ENCODE measurements around the gene CAMTA1.

CAMTA1 gene

DNA sequence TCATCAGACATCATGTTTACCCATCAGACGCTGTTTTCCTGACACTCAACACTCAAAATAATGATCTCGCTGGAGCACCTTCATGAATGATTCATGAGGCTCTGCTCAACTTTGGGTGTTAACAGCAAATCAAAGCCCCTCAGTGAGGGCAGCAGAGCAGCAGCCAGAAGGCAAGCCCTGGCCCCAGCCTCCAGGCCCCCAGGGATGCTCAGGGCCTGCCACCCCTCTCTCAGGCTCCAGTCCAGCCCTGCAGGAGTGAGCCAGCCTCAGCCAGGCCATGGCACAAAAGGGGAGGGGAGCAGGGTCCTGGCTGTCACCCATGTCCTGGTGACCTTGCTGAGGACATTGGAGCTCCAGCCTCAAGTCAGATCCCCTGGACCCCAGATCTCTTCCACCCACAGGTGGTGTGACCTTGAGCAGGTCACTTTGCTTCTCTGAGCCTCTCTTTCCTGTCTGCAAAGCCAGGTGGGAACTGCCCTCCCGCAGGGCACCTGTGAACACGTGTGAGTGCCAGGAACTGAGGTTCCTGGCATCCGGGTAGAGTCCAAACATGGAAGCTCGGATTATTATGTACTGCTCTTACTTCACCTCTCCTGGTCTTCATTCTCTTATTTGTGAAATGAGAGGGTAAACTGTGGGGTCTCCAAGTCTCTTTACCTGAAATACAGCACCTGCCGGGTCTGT, 824.2 kb downstream of the CAMTA1 start:
- H3K4me1 ChIP-seq (ENCODE audit: low read length) = no peaks in the 10 kb centered on the region
- no peak overlapping the region for H2AFZ ChIP-seq (ENCODE audit: low read length)
- H3K27me3 ChIP-seq (replicated peaks; ENCODE audit: insufficient read depth, low read length) = peaks cover 30% of the 10 kb centered on the region
- H3F3A ChIP-seq (ENCODE audit: insufficient read depth, low read length) = no peaks in the 10 kb centered on the region
- no peak overlapping the region for H3K4me3 ChIP-seq (ENCODE audit: low read length)
- H3K9me3 ChIP-seq (replicated peaks; ENCODE audit: insufficient read depth, low read length) = no peaks in the 10 kb centered on the region
- no peak overlapping the region for H3K9ac ChIP-seq (ENCODE audit: low read length)
- H3K27ac ChIP-seq (ENCODE audit: low read length) = no peak overlapping the region
- DNase-seq = no peak
- no peaks in the 10 kb centered on the region for H3K9me2 ChIP-seq (replicated peaks; ENCODE audit: insufficient read depth, low read length)
- H3K79me2 ChIP-seq (ENCODE audit: low read length) = no peaks in the 10 kb centered on the region
- H3K4me2 ChIP-seq (ENCODE audit: low read depth, low read length) = no peak overlapping the region
- H4K20me1 ChIP-seq (ENCODE audit: insufficient read depth, low read length) = no peaks in the 10 kb centered on the region
- TF ChIP-seq EZH2 (optimal IDR thresholded peaks at IDR 0.05; ENCODE audit: low read depth, low read length) (no peak), EZH2phosphoT487 (IDR thresholded peaks at IDR 0.05; ENCODE audit: low read length) (no peak)
- TF ChIP-seq, protein P1, sequence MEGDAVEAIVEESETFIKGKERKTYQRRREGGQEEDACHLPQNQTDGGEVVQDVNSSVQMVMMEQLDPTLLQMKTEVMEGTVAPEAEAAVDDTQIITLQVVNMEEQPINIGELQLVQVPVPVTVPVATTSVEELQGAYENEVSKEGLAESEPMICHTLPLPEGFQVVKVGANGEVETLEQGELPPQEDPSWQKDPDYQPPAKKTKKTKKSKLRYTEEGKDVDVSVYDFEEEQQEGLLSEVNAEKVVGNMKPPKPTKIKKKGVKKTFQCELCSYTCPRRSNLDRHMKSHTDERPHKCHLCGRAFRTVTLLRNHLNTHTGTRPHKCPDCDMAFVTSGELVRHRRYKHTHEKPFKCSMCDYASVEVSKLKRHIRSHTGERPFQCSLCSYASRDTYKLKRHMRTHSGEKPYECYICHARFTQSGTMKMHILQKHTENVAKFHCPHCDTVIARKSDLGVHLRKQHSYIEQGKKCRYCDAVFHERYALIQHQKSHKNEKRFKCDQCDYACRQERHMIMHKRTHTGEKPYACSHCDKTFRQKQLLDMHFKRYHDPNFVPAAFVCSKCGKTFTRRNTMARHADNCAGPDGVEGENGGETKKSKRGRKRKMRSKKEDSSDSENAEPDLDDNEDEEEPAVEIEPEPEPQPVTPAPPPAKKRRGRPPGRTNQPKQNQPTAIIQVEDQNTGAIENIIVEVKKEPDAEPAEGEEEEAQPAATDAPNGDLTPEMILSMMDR (IDR thresholded peaks at IDR 0.05; ENCODE audit: low read length) = no peak
- H3K36me3 ChIP-seq (replicated peaks; ENCODE audit: insufficient read depth, low read length) = no peaks in the 10 kb centered on the region

DNA sequence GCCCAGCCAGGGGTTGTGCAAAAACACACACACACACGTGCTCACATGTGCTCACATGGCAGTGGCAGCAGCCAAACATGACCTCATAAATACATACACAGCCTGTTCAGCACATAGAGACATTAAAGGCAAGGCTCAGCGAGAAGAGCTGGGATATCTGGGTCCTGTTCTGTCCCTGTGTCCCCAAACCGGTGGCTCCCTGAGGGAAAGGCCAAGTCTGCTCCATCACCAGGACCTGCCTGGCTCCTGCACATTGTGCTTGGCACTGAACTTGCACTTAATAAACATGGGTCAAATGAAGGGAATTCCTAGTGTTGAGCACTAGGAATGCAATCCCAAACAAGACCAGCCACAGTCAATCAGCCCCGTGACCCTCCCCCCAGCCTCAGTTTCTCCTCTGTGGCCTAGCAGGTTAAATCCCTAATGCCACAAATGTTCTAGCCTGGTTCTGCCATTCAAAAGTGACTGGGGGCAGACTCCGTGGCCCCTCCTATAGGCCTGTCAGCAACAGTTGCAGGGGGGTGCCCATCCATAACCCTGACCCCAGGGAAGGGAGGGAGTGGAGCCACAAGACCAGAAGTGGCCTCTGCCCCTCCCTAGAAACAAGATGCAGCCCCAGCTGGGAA, 825.0 kb downstream of the CAMTA1 start:
- Histone ChIP-seq H3K9ac (ENCODE audit: low read length) (no peak overlapping the region), H3K9me3 (replicated peaks; ENCODE audit: insufficient read depth, low read length) (no peaks in the 10 kb centered on the region), H3K4me3 (ENCODE audit: low read length) (no peak overlapping the region), H3K79me2 (ENCODE audit: low read length) (no peaks in the 10 kb centered on the region), H3K9me2 (replicated peaks; ENCODE audit: insufficient read depth, low read length) (no peaks in the 10 kb centered on the region), H3K4me2 (ENCODE audit: low read depth, low read length) (no peak overlapping the region), H3K27me3 (replicated peaks; ENCODE audit: insufficient read depth, low read length) (peaks cover 37% of the 10 kb centered on the region), H3K27ac (ENCODE audit: low read length) (no peak overlapping the region), H3F3A (ENCODE audit: insufficient read depth, low read length) (no peaks in the 10 kb centered on the region), H4K20me1 (ENCODE audit: insufficient read depth, low read length) (no peaks in the 10 kb centered on the region), H3K4me1 (ENCODE audit: low read length) (no peaks in the 10 kb centered on the region), H3K36me3 (replicated peaks; ENCODE audit: insufficient read depth, low read length) (no peaks in the 10 kb centered on the region), H2AFZ (ENCODE audit: low read length) (no peak overlapping the region)
- no peak for DNase-seq
- TF ChIP-seq, protein P1 (IDR thresholded peaks at IDR 0.05; ENCODE audit: low read length) = no peak
- TF ChIP-seq EZH2phosphoT487 (IDR thresholded peaks at IDR 0.05; ENCODE audit: low read length) = no peak
- no peak for TF ChIP-seq EZH2 (optimal IDR thresholded peaks at IDR 0.05; ENCODE audit: low read depth, low read length)

DNA sequence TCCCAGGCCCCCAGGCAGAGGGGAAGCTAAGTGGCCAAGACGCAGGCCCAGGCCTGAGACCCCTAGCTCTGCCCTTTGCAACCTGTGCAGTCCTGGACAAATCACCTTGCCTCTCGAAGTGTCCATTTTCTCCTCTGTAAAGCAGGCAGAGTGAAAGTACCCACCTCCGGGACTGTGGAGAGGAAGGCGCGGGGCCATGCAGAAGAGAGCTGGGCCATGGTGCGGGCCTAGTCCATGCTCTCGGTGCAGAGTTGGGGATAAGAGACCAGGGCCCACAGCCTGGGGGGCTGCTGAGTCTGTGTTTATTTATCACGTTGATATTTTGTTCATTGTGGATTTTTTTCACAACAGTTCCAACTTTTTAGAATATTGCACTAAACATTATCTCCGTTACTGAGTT, 825.7 kb downstream of the CAMTA1 start:
- Histone ChIP-seq H3K79me2 (ENCODE audit: low read length) (no peaks in the 10 kb centered on the region), H3K9me2 (replicated peaks; ENCODE audit: insufficient read depth, low read length) (no peaks in the 10 kb centered on the region), H3K27me3 (replicated peaks; ENCODE audit: insufficient read depth, low read length) (peaks cover 40% of the 10 kb centered on the region), H3K4me1 (ENCODE audit: low read length) (no peaks in the 10 kb centered on the region), H3K4me3 (ENCODE audit: low read length) (no peak overlapping the region), H3K9me3 (replicated peaks; ENCODE audit: insufficient read depth, low read length) (no peaks in the 10 kb centered on the region), H2AFZ (ENCODE audit: low read length) (no peak overlapping the region), H3K4me2 (ENCODE audit: low read depth, low read length) (no peak overlapping the region), H4K20me1 (ENCODE audit: insufficient read depth, low read length) (no peaks in the 10 kb centered on the region), H3F3A (ENCODE audit: insufficient read depth, low read length) (no peaks in the 10 kb centered on the region), H3K36me3 (replicated peaks; ENCODE audit: insufficient read depth, low read length) (no peaks in the 10 kb centered on the region), H3K27ac (ENCODE audit: low read length) (no peak overlapping the region), H3K9ac (ENCODE audit: low read length) (no peak overlapping the region)
- TF ChIP-seq EZH2phosphoT487 (IDR thresholded peaks at IDR 0.05; ENCODE audit: low read length) = no peak
- TF ChIP-seq, protein P1 (IDR thresholded peaks at IDR 0.05; ENCODE audit: low read length) = no peak
- no peak for DNase-seq
